Endodermal cell (in vitro differentiated cells): Measurements from ENCODE around the gene NCAN. TPM values are rescaled to one million over a fixed set of nuclear protein-coding genes. Genes with fewer than 3 reads are reported as not detected.

ENCODE experiments used
- DNase-seq: peaks from one replicate; pipeline ENCODE4 v3.0.0-alpha.2; 2017
- H3K27ac ChIP-seq: 2 replicates; pipeline ENCODE4 v1.5.1; 2013; ENCODE audit warnings: mild to moderate bottlenecking, low read depth, low read length, moderate library complexity
- H3K27me3 ChIP-seq: 2 replicates; pipeline ENCODE4 v1.6.1; 2013; ENCODE audit warnings: mild to moderate bottlenecking, low read length, moderate library complexity; ENCODE audit not compliant: insufficient read depth, control insufficient read depth, poor library complexity, severe bottlenecking
- H3K36me3 ChIP-seq: 2 replicates; pipeline ENCODE4 v1.7.0; 2013; ENCODE audit warnings: mild to moderate bottlenecking, low read length, moderate library complexity; ENCODE audit not compliant: control insufficient read depth, insufficient read depth
- H3K4me1 ChIP-seq: one replicate; pipeline ENCODE4 v1.7.0; 2013; ENCODE audit warnings: low read length; ENCODE audit not compliant: control insufficient read depth, insufficient read depth
- H3K4me3 ChIP-seq: 2 replicates; pipeline ENCODE4 v1.5.1; 2013; ENCODE audit warnings: mild to moderate bottlenecking, low read length, moderate library complexity
- H3K9ac ChIP-seq: 2 replicates; pipeline ENCODE4 v1.6.1; 2013; ENCODE audit warnings: mild to moderate bottlenecking, low read length, moderate library complexity; ENCODE audit not compliant: poor library complexity, severe bottlenecking; ENCODE audit errors: extremely low read depth
- H3K9me3 ChIP-seq: 2 replicates; pipeline ENCODE4 v1.6.1; 2013; ENCODE audit warnings: mild to moderate bottlenecking, low read length, moderate library complexity; ENCODE audit not compliant: control insufficient read depth
- H3K27ac Mint-ChIP-seq: 2 replicates; pipeline ENCODE4 v1.8.0; 2020; ENCODE audit warnings: mixed read lengths
- H3K27me3 Mint-ChIP-seq: 2 replicates; pipeline ENCODE4 v1.8.0; 2021; ENCODE audit warnings: mild to moderate bottlenecking, mixed read lengths; ENCODE audit not compliant: insufficient read depth
- H3K36me3 Mint-ChIP-seq: 2 replicates; pipeline ENCODE4 v1.8.0; 2020; ENCODE audit warnings: low read depth, mixed read lengths
- H3K4me1 Mint-ChIP-seq: 2 replicates; pipeline ENCODE4 v1.8.0; 2020; ENCODE audit warnings: mixed read lengths
- H3K4me3 Mint-ChIP-seq: 2 replicates; pipeline ENCODE4 v1.8.0; 2020; ENCODE audit warnings: mild to moderate bottlenecking, moderate library complexity, mixed read lengths
- H3K9me3 Mint-ChIP-seq: 2 replicates; pipeline ENCODE4 v1.8.0; 2020; ENCODE audit warnings: mild to moderate bottlenecking, mixed read lengths
- WGBS, 2 experiments: methylation state at CpG; one replicate each; pipeline versions ENCODE4 v1.1.5 to v1.1.7; 2013; ENCODE audit warnings: missing lambda C conversion rate in 2 of 2, mixed read lengths in 1 of 2; ENCODE audit not compliant: insufficient coverage in 1 of 2, insufficient read length in 1 of 2; 5-methylcytosine and 5-hydroxymethylcytosine counted together
- total RNA-seq, 2 donors: library from RNA; stranded (reverse); fragmentation: NEBNext Ultra II Directional in 1 of 2; extraction: Animal tissue kit (Norgen Biotek cat#: 25700) in 1 of 2; gene quantifications; 2 replicates in 1 of 2; 3 replicates in 1 of 2; pipeline ENCODE4 v1.2.1, GENCODE V29; 2021
- TF ChIP-seq, protein P1 (sequence below): fragments of 200-600 bp; sonication (generic); conservative IDR thresholded peaks from 2 replicates; pipeline ENCODE4 v1.5.0; 2021; ENCODE audit warnings: antibody characterized with exemption, mild to moderate bottlenecking

The NCAN gene
- total RNA-seq, 2 donors from 2014 or later, result 0.77 to 4.2 TPM

DNA sequence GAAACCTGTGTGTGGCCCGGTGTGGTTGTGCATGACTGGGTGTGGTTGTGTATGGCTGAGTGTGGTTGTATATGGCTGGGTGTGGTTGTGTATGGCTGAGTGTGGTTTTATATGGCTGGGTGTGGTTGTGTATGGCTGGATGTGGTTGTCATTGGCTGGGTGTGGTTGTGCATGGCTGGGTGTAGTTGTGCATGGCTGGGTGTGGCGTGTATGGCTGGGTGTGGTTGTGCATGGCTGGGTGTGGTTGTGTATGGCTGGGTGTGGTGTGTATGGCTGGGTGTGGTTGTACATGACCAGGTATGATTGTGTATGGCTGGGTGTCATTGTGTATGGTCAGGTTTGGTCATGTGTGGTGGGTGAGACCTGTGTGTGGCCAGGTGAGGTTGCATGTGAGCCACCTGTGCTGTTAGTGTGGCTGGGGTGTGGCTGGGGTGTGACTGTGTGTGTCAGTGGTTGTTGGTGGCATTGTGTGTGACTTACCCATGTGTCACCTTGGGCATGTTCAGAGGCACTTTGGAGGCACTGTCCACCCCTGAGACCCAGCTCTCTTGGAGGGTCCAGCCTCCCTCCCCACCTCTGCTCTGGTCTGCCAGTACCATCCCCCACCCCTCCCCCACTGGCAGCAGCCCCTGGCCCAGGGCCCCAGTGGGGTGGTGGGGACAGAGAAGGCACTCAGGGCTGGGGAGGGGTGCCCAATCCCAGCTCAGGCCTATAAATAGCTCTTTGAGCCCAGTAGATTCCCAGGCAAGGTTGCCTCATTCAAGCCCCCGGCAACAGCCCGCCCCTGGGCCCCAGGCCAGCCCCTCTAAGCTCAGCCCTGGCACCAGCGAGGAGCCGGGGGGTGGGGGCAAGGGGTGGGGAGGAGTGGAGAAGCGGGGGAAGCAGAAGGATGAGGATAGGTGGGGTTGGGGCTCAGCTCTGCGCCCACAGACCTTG, 3.9 kb upstream of the NCAN start:
- Histone ChIP-seq H3K27ac (no peak overlapping the region), H3K9me3 (no peaks in the 10 kb centered on the region), H3K27me3 (peaks cover 70% of the 10 kb centered on the region), H3K4me1 (no peaks in the 10 kb centered on the region), H3K9ac (no peak overlapping the region), H3K36me3 (no peaks in the 10 kb centered on the region), H3K4me3 (no peak overlapping the region)
- peaks cover 4% of the 10 kb centered on the region for H3K4me1 Mint-ChIP-seq
- peaks cover 80% of the 10 kb centered on the region for H3K27me3 Mint-ChIP-seq
- no peaks in the 10 kb centered on the region for H3K36me3 Mint-ChIP-seq
- TF ChIP-seq, protein P1, sequence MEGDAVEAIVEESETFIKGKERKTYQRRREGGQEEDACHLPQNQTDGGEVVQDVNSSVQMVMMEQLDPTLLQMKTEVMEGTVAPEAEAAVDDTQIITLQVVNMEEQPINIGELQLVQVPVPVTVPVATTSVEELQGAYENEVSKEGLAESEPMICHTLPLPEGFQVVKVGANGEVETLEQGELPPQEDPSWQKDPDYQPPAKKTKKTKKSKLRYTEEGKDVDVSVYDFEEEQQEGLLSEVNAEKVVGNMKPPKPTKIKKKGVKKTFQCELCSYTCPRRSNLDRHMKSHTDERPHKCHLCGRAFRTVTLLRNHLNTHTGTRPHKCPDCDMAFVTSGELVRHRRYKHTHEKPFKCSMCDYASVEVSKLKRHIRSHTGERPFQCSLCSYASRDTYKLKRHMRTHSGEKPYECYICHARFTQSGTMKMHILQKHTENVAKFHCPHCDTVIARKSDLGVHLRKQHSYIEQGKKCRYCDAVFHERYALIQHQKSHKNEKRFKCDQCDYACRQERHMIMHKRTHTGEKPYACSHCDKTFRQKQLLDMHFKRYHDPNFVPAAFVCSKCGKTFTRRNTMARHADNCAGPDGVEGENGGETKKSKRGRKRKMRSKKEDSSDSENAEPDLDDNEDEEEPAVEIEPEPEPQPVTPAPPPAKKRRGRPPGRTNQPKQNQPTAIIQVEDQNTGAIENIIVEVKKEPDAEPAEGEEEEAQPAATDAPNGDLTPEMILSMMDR, result no peak
- 81% methylated on average over 5 of the region's 8 CpGs; no CpG with 5 or more reads in 1 of the 2 experiments for WGBS, 2 experiments
- H3K4me3 Mint-ChIP-seq, result no peak overlapping the region
- no peak for DNase-seq
- peaks cover 3% of the 10 kb centered on the region for H3K9me3 Mint-ChIP-seq
- H3K27ac Mint-ChIP-seq, result no peak overlapping the region

DNA sequence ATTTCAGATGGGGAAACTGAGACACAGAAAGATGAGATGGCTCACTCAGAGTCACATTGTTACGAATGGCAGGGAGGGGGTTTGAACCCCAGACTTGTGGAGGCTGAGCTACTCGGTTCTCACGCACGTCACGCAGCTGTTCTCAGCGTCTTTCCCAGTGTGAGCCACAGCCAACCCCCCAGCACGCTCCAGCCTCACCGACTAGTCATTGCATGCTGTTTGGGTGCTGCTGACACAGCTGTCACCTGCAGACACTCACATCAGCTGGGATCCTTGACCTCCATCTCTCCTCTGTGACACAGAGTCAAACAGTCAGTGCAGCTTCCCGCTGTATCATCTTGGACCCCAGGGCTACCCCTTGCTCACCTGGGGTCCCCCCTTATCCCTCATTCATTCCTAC, 2.4 kb upstream of the NCAN start:
- no peak for DNase-seq
- Histone ChIP-seq H3K9me3 (no peaks in the 10 kb centered on the region), H3K4me1 (no peaks in the 10 kb centered on the region), H3K27ac (no peak overlapping the region), H3K27me3 (peaks cover 85% of the 10 kb centered on the region), H3K9ac (no peak overlapping the region), H3K36me3 (no peaks in the 10 kb centered on the region), H3K4me3 (no peak overlapping the region)
- Mint-ChIP-seq H3K9me3 (peaks cover under 1% of the 10 kb centered on the region), H3K36me3 (no peaks in the 10 kb centered on the region), H3K27ac (no peak overlapping the region), H3K27me3 (peaks cover 89% of the 10 kb centered on the region), H3K4me1 (peaks cover 4% of the 10 kb centered on the region), H3K4me3 (no peak overlapping the region)
- TF ChIP-seq, protein P1, result no peak
- WGBS, 2 experiments, result 26 to 63% methylated on average over 3 to 9 of the region's 9 CpGs

DNA sequence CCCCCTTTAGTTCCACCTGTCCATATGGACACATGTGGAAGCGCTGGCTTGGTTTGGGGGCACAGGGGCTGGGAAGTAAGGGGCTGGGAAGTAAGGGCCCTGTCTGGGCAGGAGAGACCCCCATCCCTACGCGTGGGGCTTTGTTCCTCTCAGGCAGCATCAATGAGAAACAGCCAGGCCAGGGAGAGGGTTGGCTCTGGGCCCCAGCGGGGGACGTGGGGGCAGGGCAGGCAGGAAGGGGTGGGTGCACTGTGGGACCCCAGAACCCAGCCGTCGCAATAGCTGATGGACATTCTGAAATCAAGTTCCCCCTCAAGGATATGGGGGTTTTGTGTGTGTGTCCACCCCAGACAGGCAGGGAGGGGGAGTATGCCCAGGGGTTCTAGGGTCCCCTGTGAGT, 1.2 kb downstream of the NCAN start:
- H3K27ac Mint-ChIP-seq, result no peak overlapping the region
- H3K4me1 ChIP-seq, result no peaks in the 10 kb centered on the region
- peaks cover 82% of the 10 kb centered on the region for H3K27me3 Mint-ChIP-seq
- H3K36me3 Mint-ChIP-seq, result no peaks in the 10 kb centered on the region
- no peak overlapping the region for H3K27ac ChIP-seq
- peaks cover 71% of the 10 kb centered on the region for H3K27me3 ChIP-seq
- no peak overlapping the region for H3K4me3 Mint-ChIP-seq
- TF ChIP-seq, protein P1, result no peak
- H3K9me3 ChIP-seq, result no peaks in the 10 kb centered on the region
- H3K9ac ChIP-seq, result no peak overlapping the region
- H3K36me3 ChIP-seq, result no peaks in the 10 kb centered on the region
- H3K9me3 Mint-ChIP-seq, result no peaks in the 10 kb centered on the region
- H3K4me3 ChIP-seq, result no peak overlapping the region
- no peaks in the 10 kb centered on the region for H3K4me1 Mint-ChIP-seq
- DNase-seq, result no peak
- WGBS, 2 experiments, result 16 to 21% methylated on average over 2 to 7 of the region's 7 CpGs
